NAMALWA (cell line): ENCODE data around the gene OR2B6.
"Not testable (repeated sequence)": the region's sequence is repeated elsewhere in the genome, so short reads cannot be mapped to it uniquely, and the experiment has no call there.

ENCODE experiments used
- DNase-seq: peaks from one replicate; pipeline ENCODE4 v3.0.0-alpha.2; 2015; ENCODE audit warnings: low spot score

The OR2B6 gene

GRCh38 chr6:27956941-27957340 is at the start of gene OR2B6:
Gene OR2B6, plus strand, starts transcription at chr6:27957241. Its CDS starts 0 bp downstream, at chr6:27957241.
- no peak for DNase-seq

GRCh38 chr6:27908017-27908416 is 49.0 kb upstream of the OR2B6 start:
- DNase-seq = no peak

GRCh38 chr6:27911956-27912446 is 45.0 kb upstream of the OR2B6 start, which contains the start of gene OR2B2:
Gene OR2B2, minus strand, starts transcription at chr6:27912396. Its CDS starts 77 bp downstream, at chr6:27912319.
- no peak for DNase-seq

GRCh38 chr6:27922949-27923348 is 34.1 kb upstream of the OR2B6 start:
- no peak for DNase-seq

GRCh38 chr6:27924179-27924578 is 32.9 kb upstream of the OR2B6 start:
- DNase-seq = no peak

GRCh38 chr6:27928041-27928440 is 29.0 kb upstream of the OR2B6 start:
- not testable (repeated sequence) for DNase-seq

GRCh38 chr6:27929930-27930329 is 27.1 kb upstream of the OR2B6 start:
- DNase-seq = not testable (repeated sequence)

GRCh38 chr6:27931209-27931608 is 25.8 kb upstream of the OR2B6 start:
- no peak for DNase-seq

- no peak for DNase-seq
Observed at GRCh38 chr6:27940766-27941165, 16.3 kb upstream of the OR2B6 start.

GRCh38 chr6:27943072-27943471 is 14.0 kb upstream of the OR2B6 start:
- not testable (repeated sequence) for DNase-seq

- no peak for DNase-seq
Observed at GRCh38 chr6:27948237-27948636, 8.8 kb upstream of the OR2B6 start.

- DNase-seq = no peak
Observed at GRCh38 chr6:27951040-27951439, 6.0 kb upstream of the OR2B6 start.

- DNase-seq = no peak
Observed at GRCh38 chr6:27957516-27957915, 475 bp downstream of the OR2B6 start.

GRCh38 chr6:27962506-27962905 is 5.5 kb downstream of the OR2B6 start:
- DNase-seq = no peak

- no peak for DNase-seq
Observed at GRCh38 chr6:27966044-27966443, 9.0 kb downstream of the OR2B6 start.

GRCh38 chr6:27966816-27967426 is 9.9 kb downstream of the OR2B6 start:
- DNase-seq = no peak

GRCh38 chr6:27970444-27970843 is 13.4 kb downstream of the OR2B6 start:
- DNase-seq = no peak

GRCh38 chr6:27972750-27973149 is 15.7 kb downstream of the OR2B6 start:
- DNase-seq = no peak

- no peak for DNase-seq
Observed at GRCh38 chr6:27977387-27977786, 20.3 kb downstream of the OR2B6 start.

GRCh38 chr6:27978705-27979104 is 21.7 kb downstream of the OR2B6 start:
- DNase-seq = no peak

GRCh38 chr6:27980111-27980510 is 23.1 kb downstream of the OR2B6 start:
- DNase-seq = no peak

- DNase-seq = no peak
Observed at GRCh38 chr6:27986928-27987725, 30.1 kb downstream of the OR2B6 start.

GRCh38 chr6:27994616-27995015 is 37.6 kb downstream of the OR2B6 start:
- DNase-seq = no peak
